ENCODE results near the gene C2CD4C. TPM values are rescaled to one million over a fixed set of nuclear protein-coding genes. Genes with fewer than 3 reads are reported as not detected.
"Not testable (repeated sequence)": the region's sequence is repeated elsewhere in the genome, so short reads cannot be mapped to it uniquely, and the experiment has no call there.

C2CD4C gene
- total RNA-seq, 1 experiment from 2014 or later: 6.0 TPM

DNA sequence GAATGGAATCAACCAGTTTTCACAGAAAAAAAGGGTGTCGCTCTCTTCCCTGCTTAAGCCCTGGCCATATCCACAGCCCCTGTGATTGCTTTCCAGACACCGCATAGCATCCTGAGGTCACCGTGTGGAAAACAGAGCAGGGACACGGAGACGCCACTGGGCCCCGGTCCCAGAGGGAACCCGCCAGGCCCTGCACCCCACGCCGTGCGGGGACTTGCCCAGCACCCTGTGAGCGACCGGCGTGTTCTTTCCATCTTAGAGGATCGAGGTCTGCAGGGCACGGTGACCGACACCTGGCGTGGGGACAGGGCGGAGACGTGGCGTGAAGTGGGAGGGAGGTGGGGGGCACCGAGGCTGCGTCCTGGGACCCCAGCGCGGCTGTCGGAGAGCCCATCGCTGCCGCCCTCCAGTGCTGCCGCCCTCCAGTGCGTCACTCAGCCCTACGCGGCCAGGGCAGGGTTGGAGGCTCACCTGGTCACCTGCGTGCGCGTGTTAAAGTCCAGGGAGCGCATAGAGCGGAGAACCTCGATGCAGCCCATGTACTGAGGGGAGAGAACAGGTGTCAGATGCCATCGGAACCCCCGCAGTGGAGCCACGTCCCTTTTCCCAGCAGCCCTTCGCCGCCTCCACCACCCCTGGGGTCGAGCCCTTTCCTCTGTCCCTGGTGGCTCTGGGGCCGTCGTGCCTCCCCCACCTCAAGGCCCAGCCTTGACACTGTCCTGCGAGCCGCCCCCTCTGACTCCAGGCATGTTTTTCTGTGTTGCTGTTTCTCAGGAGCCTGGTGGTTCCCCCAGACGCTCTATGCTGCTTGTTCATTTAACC, 31.7 kb upstream of the C2CD4C start:
- in situ Hi-C loops (cut with HindIII; ENCODE audit: low sequenced_read_pairs): no loop called here
- DNase-seq (ENCODE audit: low spot score): no peak

DNA sequence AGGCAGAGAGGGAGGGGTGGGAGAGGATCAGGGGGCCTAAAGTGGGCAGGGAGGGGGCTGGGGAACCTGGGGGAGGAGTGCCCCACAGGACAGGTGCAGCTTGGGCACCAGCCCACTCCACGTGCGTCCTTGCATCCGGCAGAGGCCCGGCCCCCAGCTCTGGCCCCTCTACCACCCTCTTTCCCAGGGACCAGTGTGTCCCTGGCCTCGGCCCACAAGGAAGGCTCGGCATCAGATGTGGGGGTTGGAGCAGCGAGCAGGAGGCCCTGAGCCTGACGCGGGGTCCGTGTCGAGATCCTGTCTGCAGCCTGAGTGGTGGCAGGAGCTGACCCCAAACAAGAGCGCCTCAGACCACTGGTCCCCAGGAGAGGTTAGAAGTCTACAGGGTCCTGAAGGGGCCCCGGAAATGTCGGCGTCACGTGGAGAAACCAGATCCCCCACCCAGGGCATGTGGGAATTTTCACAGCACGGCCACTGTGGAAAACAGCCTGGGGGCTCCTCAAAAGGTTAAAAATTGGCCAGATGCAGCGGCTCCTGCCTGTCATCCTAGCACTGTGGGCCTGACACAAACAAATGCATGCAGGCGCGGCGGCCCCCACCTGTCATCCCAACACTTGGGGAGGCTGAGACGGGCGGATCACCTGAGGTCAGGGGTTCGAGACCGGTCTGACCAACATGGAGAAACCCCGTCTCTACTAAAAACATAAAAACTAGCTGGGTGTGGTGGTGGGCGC, 30.4 kb upstream of the C2CD4C start:
- in situ Hi-C loops (cut with HindIII; ENCODE audit: low sequenced_read_pairs): no loop called here
- DNase-seq (ENCODE audit: low spot score): no peak

DNA sequence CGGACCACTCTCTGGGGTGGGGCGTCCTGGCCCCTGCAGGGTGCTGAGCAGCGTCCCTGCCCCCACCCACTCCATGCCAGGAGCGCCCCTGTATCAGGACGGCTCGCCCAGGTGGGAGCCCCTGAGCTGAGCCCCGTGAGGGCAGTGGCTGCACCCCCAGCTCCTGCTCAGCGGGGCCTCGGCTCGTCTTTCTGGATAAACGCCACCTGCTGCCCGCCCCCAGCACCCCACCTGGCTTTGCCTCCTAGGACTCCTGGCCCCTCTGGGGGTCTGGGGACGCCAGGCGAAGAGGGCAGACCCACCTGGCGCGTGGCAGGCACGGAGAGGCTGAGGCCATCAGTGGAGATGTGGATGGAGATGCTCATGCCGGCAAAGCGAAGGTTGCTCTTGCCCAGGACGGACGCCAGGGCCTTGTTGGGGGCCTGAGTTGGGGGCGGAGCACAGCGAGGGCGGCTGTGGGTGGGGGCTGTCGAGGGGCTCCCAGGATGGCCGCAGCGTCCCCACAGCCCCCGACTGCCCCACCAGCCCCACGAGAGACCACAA, 29.5 kb upstream of the C2CD4C start:
- in situ Hi-C loops (cut with HindIII; ENCODE audit: low sequenced_read_pairs): no loop called here
- no peak for DNase-seq (ENCODE audit: low spot score)

DNA sequence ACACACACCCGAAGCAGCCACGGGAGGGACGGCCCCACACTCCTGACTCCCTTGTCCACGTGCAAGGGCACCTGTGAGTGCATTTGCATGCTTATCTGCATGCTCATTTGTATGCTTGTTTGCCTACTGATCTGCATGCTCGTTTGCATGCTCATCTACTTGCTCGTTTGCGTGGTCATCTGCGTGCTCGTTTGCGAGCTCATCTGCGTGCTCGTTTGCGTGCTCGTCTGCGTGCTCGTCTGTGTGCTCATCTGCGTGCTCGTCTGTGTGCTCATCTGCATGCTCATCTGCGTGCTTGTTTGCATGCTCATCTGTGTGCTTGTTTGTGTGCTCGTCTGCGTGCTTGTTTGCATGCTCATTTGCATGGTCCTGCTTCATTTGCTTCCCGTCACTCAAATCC, 28.1 kb upstream of the C2CD4C start:
- in situ Hi-C loops (cut with HindIII; ENCODE audit: low sequenced_read_pairs): no loop called here
- DNase-seq (ENCODE audit: low spot score): no peak

DNA sequence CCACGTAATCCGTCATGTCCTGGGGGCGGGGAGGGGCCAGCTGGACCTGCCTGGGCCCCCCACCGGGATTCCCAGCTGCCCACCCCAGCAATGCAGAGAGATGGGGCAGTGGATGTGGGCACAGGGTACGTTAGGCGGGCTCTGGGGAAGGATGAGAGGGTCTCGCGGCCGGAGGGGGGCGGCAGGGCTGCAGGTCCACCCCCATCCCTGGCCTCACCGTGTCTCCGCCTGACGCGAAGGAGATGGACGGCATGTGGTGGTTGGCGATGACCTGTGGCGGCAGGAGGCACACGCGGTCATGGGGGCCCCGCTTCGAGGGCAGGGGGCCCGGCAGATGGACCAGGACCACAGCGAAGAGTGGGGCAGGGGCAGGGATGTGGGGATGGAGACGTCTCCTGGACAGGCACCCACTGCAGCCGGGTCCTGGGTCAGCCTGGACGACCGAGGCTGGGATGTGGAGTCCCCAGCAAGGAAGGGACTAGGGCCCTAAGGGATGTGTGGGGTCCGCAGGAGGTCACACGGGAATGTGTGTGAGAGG, 27.5 kb upstream of the C2CD4C start:
- in situ Hi-C loops (cut with HindIII; ENCODE audit: low sequenced_read_pairs): no loop called here
- DNase-seq (ENCODE audit: low spot score): no peak

DNA sequence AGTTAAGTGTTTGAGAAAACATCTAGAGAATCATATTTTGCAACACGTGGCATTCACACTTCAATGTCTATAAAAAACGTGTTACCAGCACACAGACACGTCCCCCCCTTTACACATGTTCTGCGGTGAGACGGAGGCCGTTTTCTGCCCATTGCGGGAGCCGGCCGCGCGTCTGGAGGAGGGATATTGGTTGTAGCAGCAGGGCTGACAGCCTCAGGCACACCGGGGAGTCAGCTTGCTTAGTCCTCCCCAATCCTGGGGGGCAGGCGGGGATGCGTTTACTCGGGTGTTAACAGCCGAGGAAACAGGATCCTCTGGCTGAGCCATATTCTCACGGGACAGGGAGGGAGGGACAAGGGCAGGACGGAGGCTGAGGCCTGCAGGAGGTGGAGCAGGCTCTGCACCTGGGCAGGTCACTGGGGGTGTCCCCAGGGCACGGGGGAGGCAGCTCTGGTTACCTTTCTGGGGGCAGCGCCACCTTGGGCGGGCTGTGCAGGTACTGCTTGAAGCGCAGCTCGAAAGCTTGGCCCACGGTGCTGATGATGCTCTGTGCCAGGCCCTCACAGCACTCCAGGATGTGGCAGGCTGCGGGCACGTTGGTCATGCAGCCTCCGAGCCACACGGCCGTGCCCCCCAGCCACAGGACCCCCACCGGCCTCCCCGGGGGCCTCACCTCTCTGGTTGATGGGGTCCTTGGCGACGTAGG, 26.9 kb upstream of the C2CD4C start:
- in situ Hi-C loops (cut with HindIII; ENCODE audit: low sequenced_read_pairs): no loop called here
- no peak for DNase-seq (ENCODE audit: low spot score)

DNA sequence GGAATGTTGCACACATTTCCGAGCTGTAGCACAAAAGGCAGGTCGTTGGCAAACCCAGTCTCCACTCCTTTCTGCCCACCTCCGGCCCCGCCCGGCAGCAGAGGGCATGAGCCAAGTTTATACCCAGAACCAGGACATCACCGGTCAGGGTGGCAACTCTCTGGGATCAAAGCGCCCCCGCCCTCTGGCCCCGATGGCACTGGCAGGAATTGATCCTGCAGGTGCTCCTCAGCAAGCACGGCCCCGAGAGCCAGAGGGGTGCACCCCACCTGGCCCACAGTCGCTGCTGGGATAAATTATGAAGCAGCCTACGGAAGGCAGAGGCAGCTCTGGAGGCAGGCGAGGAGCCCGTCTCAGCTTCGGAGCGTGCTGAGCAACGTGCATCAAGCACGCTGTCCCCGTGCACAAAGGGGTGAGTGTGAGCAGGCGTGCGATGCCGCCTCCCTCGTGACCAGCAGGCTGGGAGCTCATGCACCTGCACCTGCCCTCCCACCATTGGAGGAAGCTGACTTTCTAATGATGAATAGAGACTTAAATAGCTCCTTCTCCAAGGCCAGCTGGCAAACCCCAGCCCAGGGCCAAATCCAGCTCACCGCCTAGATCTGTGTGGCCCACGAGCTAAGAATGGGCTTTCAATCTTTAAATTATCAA, 26.2 kb upstream of the C2CD4C start:
- DNase-seq (ENCODE audit: low spot score): no peak
- in situ Hi-C loops (cut with HindIII; ENCODE audit: low sequenced_read_pairs): no loop called here

DNA sequence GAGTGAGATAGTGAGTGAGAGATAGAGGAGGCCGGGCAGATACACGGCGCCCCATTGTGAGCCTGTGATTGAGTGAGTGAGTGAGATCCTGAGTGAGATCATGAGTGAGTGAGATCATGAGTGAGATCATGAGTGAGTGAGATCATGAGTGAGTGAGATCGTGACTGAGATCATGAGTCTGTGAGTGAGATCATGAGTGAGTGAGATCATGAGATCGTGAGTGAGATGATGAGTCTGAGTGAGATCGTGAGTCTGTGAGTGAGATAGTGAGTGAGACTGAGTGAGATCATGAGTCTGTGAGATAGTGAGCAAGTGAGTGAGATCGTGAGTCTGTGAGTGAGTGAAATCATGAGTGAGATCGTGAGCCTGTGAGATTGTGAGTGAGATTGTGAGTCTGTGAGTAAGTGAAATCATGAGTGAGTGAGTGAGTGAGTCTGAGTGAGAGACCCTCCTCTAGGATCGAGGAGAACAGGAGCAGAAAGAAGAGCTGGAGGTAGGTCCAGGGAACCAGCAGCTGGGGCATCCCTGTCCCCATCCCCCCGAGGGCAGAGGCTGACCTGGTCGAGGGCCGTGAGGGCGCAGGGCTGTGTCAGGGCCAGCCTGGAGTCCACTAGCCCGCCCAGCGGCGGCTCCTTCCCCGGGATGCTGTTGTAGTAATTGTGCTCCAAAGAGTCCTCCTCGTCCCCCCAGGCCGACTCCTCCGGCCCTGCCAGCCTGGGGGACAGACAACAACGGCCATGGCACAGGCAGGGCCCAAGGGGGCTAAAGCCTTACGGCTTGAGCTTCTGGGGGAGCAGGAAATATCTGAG, 25.4 kb upstream of the C2CD4C start:
- in situ Hi-C loops (cut with HindIII; ENCODE audit: low sequenced_read_pairs): no loop called here
- no peak for DNase-seq (ENCODE audit: low spot score)

DNA sequence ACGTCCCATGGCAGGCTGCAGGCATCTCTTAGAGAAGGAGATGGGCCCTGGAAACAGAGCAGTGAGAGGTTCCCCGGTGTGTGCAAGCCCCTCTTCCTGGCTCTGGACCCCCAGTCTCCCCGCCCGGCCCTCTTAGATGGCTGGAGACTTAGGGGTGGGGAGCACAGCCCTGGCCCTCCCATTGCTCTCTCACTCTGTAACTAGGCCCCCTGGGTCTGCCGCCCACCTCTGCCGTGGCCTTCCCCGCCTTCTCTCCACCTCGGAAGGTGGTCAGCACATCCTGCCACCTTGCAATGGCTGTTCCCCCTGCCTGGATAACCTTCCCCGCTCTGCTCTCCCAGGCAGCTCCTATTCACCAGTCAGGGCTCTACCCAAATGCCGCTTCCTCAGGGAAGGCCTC, 21.8 kb upstream of the C2CD4C start:
- in situ Hi-C loops (cut with HindIII; ENCODE audit: low sequenced_read_pairs): no loop called here
- no peak for DNase-seq (ENCODE audit: low spot score)

DNA sequence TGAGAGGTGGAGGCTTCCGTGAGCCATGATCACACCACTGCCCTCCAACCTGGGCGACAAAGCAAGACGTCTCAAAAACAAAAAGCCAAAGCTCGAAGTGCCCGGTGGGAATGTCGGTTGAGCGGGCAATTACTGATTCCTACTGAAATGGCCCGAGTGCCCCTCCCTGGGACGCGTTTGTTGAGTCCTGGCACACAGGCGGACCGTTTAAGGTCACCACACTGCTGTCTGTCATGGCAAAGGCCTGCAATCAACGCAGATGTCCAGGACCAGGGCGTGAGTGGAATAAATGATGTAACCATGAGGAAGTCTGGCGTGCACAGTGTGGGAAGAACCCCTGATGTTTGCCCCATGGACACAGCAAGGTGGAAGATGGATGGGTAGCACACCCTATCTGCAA, 19.2 kb upstream of the C2CD4C start:
- in situ Hi-C loops (cut with HindIII; ENCODE audit: low sequenced_read_pairs): no loop called here
- no peak for DNase-seq (ENCODE audit: low spot score)

DNA sequence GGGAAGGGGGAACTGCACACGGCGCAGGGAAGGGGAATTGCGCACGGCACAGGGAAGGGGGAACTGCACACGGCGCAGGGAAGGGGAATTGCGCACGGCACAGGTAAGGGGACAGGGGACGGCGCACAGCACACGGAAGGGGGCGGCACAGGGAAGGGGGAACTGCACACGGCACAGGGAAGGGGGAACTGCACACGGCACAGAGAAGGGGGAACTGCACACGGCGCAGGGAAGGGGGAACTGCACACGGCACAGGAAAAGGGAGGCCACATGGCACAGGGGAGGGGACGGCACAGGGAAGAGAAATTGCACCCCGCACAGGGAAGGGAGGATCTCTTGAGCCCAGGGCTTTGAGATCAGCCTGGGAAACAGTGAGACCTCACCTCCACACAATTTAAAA, 18.7 kb upstream of the C2CD4C start:
- DNase-seq (ENCODE audit: low spot score); in situ Hi-C loops (cut with HindIII; ENCODE audit: low sequenced_read_pairs): not testable (repeated sequence)

DNA sequence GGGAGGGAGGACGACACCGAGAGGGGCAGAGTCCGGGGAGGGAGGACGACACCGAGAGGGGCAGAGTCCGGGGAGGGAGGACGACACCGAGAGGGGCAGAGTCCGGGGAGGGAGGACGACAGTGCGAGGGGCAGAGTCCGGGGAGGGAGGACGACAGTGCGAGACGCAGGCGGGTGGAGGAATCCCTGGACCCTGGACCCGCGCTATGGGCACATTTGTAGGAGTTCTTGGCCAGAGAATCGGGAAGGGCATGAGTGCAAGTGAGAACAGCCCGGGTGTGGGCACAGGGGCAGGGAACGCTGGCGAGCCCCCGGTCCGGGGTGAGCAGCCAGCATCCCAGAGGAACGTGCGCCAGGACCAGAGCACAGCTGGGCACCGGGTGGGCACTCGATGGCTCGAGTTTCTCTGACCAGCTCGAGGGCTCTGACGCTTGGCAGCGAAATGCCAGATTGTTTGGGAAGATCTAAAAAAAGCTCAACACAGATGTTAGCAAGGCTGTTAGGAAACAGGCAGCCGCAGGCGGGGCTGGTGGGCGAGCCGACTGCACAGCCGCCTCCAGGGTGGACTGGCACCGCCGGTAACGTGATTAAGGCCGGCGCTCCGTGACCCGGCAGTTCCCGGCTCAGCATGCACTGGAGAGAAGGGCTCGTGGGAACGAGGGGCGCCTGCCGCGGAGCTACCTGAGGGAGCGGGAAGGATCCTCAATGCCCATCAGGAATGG, 17.9 kb upstream of the C2CD4C start:
- no peak for DNase-seq (ENCODE audit: low spot score)
- in situ Hi-C loops (cut with HindIII; ENCODE audit: low sequenced_read_pairs): no loop called here

DNA sequence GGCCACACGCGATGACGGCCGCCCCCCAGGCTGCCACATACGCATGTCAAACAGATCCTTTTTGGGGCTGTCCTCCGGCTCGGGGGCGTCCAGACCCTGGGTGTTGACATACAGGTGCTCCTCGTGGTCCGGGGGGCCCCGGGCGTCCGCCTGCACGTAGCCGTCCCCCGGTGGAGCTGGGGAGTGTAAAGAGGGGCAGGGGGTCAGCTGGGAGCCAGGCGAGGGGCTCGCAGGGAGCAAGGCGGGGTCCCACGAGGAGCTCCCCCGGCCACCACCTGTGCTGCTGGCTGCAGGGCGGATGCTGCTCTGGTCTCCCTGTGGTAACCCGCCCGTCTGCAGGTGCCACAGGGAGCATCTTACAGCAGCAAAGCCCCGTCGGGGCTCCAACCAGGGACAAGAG, 16.1 kb upstream of the C2CD4C start:
- in situ Hi-C loops (cut with HindIII; ENCODE audit: low sequenced_read_pairs): no loop called here
- DNase-seq (ENCODE audit: low spot score): no peak

DNA sequence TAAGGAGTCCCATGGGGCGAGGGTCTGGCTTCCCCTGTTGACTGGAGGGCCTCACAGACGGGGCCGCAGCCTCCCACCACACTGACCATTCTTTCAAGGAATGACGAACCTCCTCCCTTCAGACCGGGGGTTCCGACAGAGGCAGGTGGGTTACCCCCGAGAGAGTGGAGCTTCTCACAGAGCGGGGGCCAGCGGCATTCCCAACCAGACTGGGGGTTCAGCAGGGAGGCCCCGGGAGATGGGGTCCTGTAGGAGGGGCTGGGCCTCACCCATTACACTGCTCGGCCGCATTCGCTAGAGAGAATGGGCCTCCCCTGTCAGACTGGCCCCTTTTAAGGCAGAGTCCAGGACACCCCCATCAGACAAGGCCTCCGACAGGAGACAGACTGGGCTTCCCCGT, 15.6 kb upstream of the C2CD4C start:
- DNase-seq (ENCODE audit: low spot score): no peak
- in situ Hi-C loops (cut with HindIII; ENCODE audit: low sequenced_read_pairs): no loop called here

DNA sequence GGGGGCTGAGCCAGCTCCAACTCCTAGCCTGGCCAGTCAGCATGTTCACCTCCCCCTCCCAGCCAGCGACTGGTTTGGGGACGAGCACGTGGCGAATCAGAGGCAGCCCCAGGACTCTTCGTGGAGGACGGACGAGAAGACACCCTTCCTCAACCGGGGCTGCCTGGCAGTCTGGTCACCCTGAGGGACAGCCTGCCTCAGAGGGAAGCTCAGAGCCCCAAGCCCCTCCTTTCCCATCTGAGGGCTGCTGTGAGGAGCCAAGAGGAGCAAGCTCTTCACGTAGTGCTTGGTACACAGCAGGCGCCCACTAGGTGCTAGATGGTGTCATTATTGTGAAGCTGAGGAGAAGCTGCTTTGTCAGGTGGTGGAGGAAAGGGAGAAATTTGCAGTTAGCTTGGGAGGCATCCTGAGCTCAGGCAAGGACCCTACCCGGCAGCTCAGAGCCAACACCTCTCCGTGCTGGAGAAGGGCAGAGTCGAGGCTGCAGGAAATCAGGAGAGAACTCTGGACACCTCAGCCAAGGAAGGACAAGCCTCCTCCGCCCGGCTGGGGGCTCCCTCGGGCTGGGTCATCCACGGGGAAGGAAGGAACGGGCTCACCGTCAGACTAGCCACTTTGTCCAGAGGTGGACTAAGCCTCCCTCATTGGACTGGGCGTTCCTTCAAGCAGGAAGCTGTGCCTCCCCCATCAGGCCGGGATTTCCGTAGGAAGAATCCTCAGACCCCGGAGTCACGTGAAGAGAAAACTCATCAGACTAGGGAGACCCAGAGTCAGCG, 14.9 kb upstream of the C2CD4C start:
- in situ Hi-C loops (cut with HindIII; ENCODE audit: low sequenced_read_pairs): no loop called here
- no peak for DNase-seq (ENCODE audit: low spot score)

DNA sequence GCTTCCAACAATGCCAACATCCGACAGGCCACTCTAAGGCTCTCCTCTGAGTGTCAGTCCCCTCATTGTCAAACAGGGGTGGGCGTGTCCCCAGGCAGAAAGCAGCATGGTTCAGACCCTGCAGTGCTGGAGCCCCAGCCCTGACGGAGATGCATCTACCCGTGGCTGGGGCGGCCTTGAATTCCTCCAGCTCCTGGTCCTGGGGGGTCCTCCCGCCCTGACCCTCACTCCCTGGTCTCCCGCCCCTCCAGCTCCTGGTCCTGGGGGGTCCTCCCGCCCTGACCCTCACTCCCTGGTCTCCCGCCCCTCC, 13.9 kb upstream of the C2CD4C start:
- in situ Hi-C loops (cut with HindIII; ENCODE audit: low sequenced_read_pairs); DNase-seq (ENCODE audit: low spot score): not testable (repeated sequence)

DNA sequence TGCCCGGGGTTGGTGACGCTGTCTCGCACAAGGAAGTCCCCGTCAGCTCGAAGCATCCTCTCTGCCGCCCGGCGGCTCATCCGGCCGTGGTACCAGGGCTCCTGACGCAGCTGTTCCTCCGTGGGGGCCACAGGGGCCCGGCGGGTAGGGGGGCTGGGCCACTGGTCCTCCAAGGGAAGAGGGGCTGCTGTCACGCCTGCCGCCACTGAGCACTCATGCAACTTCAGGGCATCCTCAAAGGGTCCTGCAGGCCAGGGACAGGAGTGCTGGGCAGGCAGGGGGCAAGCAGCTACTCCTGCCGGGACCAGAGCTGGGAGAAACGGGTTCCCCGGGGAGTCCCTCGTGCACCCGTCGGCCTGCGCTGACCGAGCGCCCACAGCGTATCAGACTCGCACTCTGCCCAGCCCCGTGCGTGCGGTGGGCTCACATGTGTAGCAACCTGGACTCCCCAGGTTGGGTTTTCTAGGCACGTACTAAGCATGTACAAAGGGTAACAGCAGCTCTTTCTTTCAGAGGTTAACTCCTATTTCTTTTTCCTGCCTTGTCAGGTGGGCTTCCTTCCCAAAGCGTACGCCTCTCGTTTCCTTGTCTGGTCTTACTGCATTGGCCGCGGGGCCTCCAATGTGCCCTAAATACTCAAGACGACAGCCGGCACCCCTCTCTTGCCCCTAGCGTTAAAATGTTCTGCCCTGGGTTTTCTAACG, 13.4 kb upstream of the C2CD4C start:
- in situ Hi-C loops (cut with HindIII; ENCODE audit: low sequenced_read_pairs): no loop called here
- DNase-seq (ENCODE audit: low spot score): no peak
